ENCODE results near the gene RAB27B. TPM values are rescaled to one million over a fixed set of nuclear protein-coding genes. Genes with fewer than 3 reads are reported as not detected.

The RAB27B gene
- total and polyA plus RNA-seq, 10 of the 15 experiments (the other 5 are each of a cell fraction or from before 2014, with no cell fraction given), result under 0.01 to 0.03 TPM; not detected in 8

- no peak for FAIRE-seq
Observed at GRCh38 chr18:54918060-54918459, 89.8 kb downstream of the RAB27B start.

More at GRCh38 chr18:54918060-54918459, 89.8 kb downstream of the RAB27B start:
- Histone ChIP-seq H3K36me3 (ENCODE audit: control insufficient read depth in 2 of 2, insufficient read depth in 2 of 2, low read length in 1 of 2) (no peaks in the 10 kb centered on the region), H3K9ac (ENCODE audit: control insufficient read depth, insufficient read depth, low read length) (no peak overlapping the region), H3K9me3 (replicated peaks; ENCODE audit: control insufficient read depth, insufficient read depth, low read length) (no peaks in the 10 kb centered on the region), H3K27ac (ENCODE audit: control insufficient read depth, insufficient read depth) (no peak overlapping the region), H3K27me3 (replicated peaks in 1 of 2; ENCODE audit: control insufficient read depth in 2 of 2, insufficient read depth in 2 of 2, low read length in 1 of 2) (no peaks in the 10 kb centered on the region), H3K79me2 (ENCODE audit: control insufficient read depth, insufficient read depth, low read length) (no peaks in the 10 kb centered on the region), H4K20me1 (ENCODE audit: control insufficient read depth, insufficient read depth) (no peaks in the 10 kb centered on the region), H3K4me1 (ENCODE audit: control insufficient read depth, insufficient read depth, low read length) (no peaks in the 10 kb centered on the region), H3K4me2 (ENCODE audit: control insufficient read depth, insufficient read depth) (no peak overlapping the region), H2AFZ (ENCODE audit: control insufficient read depth, low read depth, low read length) (no peak overlapping the region), H3K4me3 (no peak overlapping the region)
- 30% methylated on average over 4 of the region's 4 CpGs for WGBS (ENCODE audit: insufficient coverage, insufficient replicate concordance, low lambda C conversion rate, missing lambda C conversion rate)
- ChIA-PET POLR2A (no interaction called here), RAD21 (ENCODE audit: unreplicated experiment) (no interaction called here), CTCF (no interaction called here), SMC1A (ENCODE audit: uncharacterized antibody, unreplicated experiment) (no interaction called here)
- ATAC-seq (no peak), DNase-seq (ENCODE audit: low read depth, low spot score) (no peak)
- TF ChIP-seq MAX (IDR thresholded peaks at IDR 0.05; ENCODE audit: low read depth, low read length), result no peak
- no peak for TF ChIP-seq RELB (IDR thresholded peaks at IDR 0.05; ENCODE audit: low read depth)
- no peak for TF ChIP-seq NR2C1 (IDR thresholded peaks at IDR 0.05)
- no peak for TF ChIP-seq MYB (IDR thresholded peaks at IDR 0.05; ENCODE audit: borderline replicate concordance, low read depth, low read length)
- no peak for TF ChIP-seq HCFC1 (IDR thresholded peaks at IDR 0.05; ENCODE audit: low read length)
- TF ChIP-seq CBX3 (IDR thresholded peaks at IDR 0.05; ENCODE audit: borderline replicate concordance, low read depth), result no peak
- TF ChIP-seq ZNF592 (IDR thresholded peaks at IDR 0.05), result no peak
- TF ChIP-seq NKRF (conservative IDR thresholded peaks at IDR 0.05), result no peak
- no peak for TF ChIP-seq SKIL (IDR thresholded peaks at IDR 0.05; ENCODE audit: low read depth, poor library complexity, severe bottlenecking)
- TF ChIP-seq KAT2A (conservative IDR thresholded peaks at IDR 0.05; ENCODE audit: control insufficient read depth, low read depth, low read length), result no peak
- no peak for TF ChIP-seq FOXM1 (IDR thresholded peaks at IDR 0.05; ENCODE audit: low read depth, low read length)
- no TSS peak for BruUV-seq (replicated peaks)
- in situ Hi-C loops (cut with MboI) (no loop called here), intact Hi-C loops (cut with micrococcal nuclease; ENCODE audit: unreplicated experiment) (no loop called here)
